GF-D8 (cell line): Measurements from ENCODE around the gene FBXO22.
"Not testable (repeated sequence)": the region's sequence is repeated elsewhere in the genome, so short reads cannot be mapped to it uniquely, and the experiment has no call there.

Experiments
- DNase-seq: peaks from one replicate; lab custom pipeline; 2025; lab: John Stamatoyannopoulos, UW

The FBXO22 gene

DNA sequence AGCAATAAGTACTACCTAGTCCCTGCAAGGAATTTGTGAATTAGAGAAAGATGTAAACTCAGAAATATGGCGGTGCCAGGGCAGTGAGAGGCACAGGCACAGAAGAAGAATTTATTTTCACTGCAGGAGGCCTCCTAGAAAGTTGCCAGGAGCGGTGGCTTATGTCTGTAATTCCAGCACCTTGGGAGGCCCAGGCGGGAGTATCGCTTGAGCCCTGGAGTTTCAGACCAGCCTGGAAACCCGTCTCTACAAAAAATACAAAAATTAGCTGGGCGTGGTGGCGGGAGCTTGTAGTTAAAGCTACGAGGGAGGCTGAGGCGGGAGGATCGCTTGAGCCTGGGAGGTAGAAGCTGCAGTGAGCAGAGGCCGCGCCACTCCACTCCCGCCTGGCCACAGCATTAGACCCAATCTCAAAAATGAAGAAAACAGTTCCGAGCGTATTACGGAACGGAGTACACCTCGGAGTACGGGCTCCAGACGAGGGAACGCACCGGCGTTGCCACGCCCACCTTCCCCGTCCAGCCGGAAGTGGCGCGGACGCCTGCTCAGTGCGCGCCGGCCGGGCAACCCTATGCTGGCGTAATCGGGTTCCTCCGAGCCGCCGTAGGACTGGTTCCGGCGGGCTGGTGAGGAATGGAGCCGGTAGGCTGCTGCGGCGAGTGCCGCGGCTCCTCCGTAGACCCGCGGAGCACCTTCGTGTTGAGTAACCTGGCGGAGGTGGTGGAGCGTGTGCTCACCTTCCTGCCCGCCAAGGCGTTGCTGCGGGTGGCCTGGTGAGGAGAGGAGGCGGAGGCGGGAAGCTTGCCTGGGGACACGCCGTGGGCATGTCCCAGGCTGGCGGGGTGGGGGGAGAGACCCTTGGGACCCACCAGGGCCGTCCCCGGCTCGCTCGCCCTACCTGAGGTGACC is at the start of gene FBXO22:
TSS of gene FBXO22 (plus strand) at position 548 of the 909 bp plus-strand sequence. CDS start at position 634, 86 bp downstream.
- DNase-seq: peak; percentile 73

DNA sequence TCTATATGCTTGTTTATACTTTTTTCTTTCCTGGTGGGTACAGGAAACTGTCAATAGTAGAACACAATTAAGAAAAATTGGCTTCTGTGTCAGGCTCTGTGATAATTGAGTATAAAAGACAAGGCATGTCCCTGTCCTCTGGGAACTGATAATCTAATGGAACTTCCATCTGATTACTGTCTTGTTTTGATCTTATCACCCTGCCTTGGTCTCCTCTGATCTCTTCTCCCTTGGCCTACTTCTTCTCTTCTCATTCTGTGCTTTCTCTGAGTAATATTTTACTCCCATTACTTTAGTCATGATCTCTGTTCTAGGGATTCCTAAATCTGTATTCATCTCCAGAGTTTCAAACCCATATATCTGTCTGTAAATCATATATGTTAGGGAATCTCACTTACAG is 45.8 kb upstream of the FBXO22 start:
- no peak for DNase-seq

DNA sequence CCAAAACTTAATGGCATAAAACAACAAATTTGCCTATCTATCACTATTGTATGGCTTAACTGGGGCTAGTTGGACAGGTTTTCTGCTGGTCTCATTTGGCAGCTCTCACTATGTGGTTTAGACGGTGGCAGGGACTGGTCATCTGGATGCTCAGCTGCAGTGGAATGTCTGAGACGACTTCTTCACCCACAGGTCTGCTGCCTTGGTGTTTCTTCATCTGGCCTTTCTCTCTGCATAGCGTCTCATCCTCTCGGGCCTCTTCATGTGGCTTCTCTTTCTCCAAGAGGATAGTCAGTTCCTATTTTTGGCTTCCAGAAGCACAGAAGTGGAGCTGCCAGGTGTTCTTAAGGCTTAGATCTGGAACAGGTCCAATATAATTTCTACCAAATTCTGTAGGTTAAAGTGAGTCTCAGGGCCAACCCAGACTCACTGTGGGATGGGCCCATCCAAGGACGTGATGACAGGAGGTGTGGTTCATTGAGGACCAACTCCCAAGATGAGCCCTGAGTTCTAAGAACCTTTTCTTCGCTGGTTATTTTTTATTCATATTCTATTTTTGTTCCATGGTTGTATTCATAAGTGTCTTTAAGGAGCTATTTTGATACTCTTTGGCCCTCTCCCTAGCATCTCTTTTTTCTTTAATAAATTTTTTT is 41.8 kb upstream of the FBXO22 start:
- DNase-seq: no peak

DNA sequence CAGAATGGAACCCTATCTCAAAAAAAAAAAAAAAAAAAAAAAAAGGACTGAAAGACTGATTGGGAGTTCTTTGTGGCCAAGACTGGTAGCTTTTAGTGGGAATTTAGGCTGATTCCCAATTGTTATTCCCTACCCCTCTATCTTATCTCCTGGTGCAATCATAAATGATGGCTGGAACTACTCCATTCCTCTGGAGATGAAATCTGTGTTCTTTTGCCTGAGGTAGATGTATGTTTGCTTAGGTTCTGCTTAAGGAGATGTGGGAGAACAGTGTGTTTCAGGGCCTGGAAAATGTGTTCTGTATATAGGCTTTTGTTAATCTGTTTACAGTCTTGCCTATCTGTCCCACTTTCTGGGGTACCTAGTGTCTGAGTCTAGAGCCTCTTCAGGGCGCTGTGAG is 40.9 kb upstream of the FBXO22 start:
- DNase-seq: no peak

DNA sequence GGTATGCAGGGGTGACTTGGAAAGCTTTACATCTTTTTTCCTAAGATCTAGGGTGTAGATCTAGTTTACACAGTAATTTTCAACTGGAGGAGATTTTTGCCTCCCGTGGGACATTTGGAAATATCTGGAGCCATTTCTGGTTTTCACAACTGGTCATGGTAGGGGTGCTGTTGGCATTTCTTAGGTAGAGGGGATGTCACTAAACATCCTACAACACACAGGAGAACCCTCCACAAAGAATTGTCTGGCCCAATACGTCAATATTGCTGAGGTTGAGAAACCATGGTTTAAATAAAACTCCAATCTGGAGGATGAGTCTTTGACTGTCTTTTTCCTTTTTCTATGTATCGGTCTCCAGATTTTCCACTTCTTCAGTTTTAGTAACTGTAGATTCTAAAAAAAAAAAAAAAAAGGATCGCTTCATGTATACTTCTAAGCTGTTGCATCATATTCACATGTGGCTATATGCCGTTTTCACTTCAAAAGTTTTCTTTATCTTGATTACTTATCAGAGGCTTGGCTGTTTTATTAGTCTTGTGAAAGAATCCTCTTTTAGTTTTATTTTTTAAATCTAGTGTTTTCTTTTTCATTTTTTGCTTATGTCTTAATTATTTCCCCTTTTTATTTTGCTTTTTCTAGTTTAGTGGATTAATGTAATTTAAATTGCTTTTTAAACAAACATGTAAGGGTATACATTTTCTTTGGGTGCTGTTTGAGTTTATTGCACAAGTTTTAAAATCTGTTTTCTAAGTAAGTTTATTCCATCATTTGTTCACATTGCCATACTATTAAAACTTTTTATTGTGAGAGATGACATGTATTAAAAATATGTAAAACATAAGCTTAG is 39.2 kb upstream of the FBXO22 start:
- DNase-seq: peak; percentile 50

DNA sequence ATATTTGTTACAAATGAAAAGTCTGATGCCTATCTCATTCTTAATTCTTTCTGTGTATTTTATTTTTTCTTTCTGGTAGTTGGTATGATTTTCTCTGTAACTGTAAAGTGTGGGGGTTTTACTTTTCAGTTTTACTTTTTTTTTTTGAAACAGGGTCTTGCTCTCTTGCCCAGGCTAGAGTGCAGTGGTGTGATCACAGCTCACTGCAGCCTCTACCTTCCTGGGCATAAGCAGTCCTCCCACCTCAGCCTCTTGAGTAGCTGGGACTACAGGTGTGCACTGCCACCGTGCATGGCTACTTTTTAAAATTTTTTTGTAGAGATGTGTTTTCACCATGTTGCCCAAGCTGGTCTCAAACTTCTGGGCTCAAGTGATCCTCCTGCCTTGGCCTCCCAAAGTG is 37.6 kb upstream of the FBXO22 start:
- DNase-seq: not testable (repeated sequence)

DNA sequence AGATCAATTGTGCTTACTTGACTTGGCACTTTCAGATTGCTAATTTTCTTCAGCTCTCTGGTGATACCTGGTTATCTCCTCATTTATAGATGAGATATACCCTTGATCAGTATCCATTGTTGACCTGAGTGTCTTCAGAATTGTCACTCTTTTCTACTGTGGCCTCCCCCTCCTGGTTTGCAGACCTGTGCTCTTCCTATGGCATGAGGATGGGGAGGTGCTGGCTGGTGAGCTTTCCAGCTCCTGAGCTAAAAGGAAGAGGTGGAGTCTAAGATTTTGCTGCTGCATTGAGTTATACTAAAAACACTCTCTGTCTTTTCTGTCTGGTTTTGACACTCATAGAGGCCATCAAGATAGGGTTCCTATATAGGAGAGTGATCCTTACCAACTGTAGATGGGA is 36.8 kb upstream of the FBXO22 start:
- DNase-seq: no peak

DNA sequence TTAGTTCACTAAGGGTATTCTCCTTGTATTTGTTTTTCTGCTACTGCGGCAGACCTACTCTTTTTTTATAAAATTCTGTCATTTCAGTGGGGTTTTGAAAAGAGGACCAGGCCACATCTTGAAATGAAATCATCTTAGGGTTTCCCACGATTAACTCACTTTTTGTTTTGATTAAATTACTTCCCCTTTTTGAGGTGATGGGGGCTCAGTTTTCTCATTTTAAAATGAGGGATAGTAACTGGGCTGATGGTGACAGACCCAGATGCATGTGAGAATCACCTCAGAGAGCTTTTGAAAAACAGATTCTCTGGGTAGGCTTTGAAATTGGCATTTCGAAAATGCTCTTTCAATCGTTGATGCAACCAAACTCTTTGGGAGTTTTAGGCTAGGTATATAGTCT is 36.2 kb upstream of the FBXO22 start:
- no peak for DNase-seq

DNA sequence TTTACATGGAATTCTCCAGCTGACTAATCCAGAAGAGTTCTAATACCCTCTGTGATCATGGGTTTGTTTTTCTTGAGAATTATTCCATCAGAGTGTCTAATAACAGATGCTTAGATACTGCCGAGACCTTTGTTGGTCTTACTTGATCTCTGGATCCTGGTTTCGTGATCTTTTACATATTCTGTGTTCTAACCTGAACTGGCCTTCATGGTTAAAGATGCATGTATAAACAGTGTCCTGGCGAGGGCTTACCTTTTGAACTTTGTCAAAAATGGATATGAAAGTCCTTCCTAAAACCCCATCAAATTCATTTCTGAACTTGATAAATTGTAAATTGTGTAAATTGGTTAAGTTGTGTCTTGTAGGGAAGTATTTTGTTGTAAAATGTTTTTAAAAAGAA is 35.7 kb upstream of the FBXO22 start:
- DNase-seq: no peak

DNA sequence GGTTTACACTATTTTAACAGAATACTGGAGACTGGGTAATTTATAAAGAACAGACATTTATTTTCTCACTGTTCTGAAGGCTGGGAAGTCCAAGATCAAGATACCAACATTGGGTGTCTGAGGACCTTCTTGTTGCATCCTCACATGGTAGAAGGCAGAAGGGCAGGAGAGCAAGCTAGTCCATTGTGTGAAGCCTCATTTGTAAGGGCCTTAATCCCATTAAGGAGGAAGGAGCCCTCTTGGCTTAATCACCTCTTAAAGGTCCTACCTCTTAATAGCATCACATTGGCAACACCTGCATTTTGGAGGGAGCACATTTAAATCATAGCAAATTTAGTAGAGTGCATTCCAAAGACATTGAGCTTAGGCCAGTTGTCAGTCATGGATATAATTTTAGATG is 34.2 kb upstream of the FBXO22 start:
- no peak for DNase-seq

DNA sequence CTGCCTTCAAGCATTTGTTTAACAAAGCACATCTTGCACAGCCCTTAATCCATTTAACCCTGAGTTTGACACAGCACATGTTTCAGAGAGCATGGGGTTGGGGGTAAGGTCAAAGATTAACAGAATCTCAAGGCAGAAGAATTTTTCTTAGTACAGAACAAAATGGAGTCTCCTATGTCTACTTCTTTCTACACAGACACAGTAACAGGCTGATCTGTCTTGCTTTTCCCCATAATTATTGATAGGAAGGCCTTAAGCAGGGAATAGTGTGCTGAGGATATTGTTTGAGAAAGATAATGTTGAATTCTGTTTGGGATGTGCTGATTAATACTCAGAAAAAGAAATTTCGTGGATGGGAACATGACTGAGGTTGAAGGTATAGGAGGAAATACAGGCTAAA is 32.1 kb upstream of the FBXO22 start:
- not testable (repeated sequence) for DNase-seq

DNA sequence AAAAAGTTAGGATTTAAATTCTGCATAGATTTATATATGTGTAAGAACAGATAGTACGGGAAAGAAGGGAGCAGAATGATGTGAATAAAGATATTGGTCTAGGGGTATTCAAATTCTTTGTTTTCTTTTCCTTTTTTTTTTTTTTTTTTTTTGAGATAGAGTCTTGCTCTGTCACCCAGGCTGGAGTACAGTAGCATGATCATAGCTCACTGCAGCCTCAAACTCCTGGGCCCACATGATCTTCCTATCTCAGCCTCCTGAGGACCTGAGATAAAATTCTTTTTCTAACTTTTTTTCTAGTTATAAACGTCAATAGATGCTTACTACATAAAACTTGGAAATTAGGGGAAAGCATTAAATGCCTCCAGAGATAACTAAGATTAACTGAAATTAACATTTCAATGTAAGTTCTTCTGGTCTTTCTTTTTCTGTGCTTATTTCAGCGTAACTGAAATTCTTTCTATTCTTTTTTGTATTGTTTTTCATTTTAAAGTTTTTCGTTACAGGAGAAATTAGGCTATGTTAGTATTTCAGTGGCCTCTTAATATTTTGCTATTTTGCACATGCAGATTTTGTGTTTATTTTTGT is 31.2 kb upstream of the FBXO22 start:
- DNase-seq: no peak

DNA sequence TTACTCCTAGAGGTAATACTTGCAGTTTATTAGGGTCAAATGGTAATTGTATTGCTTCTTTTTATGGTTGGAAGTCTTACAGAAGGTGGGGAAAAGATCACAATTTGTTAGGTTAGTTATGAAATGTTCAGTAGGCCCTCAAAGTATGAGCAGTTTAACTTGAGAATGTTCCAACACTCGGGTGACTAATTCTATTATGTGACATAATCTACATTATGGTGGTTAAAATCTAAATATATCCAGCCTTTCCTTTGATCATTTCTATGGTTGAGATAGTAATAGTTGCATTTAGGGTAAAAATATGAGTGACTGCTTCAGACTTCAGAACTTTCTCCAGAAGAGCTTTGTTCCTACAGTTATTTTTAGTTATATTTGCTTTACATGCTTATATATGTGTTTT is 19.6 kb upstream of the FBXO22 start:
- no peak for DNase-seq

DNA sequence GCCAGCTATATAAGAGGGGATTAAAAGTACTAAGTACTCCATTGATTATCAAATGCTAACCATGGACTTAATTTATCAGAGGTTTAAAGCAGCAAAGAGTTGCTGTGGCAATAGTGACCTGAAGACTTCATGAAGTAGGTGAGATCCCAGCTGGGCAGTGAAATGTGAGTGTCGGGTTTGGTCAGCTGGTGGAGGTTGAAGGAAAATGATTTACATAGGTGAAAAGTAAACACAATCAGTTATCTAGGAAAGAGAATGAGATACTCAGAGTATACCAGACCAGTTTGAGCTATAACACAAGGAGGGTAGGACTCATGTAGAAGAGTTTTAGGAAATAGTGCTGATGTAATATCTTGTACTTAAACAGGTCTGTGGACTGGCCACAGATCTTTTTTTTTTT is 16.5 kb upstream of the FBXO22 start:
- DNase-seq: no peak

DNA sequence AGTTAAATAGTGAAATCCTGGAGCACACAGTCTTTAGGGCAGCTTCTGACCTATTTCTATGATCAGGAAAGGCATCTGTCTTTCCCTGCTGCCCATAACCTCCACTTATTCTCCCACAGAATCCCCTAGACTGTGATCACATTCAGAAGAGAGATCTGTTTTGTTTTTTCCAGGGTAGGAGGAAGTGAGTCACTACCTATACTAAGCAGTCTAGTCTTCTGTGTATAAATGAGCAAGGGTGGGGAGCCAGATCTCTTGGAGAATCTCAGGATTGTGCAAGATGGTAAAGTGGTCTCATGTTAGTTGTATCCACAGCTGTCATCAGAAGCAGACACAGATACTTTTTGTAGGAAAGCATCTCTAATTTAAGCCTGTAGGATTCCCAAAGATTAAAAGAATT is 11.8 kb upstream of the FBXO22 start:
- peak; percentile 34 for DNase-seq

DNA sequence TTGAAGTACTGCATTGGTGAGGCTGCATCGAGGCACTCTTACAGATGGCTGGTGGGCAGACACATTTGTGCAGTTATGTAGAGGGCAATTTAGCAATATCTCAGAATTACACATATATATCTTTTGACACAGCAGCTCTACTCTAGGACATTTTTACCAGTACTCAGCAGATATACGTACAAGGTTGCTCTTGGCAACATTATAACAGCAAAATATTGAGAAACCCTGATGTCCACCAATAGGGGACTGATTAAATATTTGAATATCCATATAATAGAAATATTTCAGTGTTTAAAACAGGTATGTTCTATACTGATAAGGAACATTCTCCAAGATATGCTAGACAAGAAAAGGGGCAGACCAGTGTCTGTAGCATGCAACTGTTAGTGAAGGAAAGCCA is 7.9 kb upstream of the FBXO22 start:
- DNase-seq: no peak

DNA sequence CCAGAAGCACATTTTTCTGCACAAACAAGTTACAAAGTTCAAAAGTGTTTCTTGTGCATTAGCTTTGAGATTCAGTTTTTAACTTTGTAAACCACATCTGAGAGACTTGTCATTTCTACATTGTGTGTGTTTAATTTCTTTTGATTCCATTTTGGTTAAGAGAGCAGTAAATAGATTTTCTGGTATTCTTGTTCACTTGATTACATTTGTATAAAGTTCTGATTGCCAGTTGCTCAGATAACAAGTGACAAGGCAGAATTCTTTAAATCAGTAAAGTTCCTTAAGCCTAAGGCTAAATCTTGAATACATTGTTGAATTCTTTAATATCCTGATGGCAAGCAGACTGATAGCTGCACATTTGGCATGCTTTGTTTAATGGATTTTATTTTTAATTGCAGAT is 3.1 kb upstream of the FBXO22 start:
- no peak for DNase-seq

DNA sequence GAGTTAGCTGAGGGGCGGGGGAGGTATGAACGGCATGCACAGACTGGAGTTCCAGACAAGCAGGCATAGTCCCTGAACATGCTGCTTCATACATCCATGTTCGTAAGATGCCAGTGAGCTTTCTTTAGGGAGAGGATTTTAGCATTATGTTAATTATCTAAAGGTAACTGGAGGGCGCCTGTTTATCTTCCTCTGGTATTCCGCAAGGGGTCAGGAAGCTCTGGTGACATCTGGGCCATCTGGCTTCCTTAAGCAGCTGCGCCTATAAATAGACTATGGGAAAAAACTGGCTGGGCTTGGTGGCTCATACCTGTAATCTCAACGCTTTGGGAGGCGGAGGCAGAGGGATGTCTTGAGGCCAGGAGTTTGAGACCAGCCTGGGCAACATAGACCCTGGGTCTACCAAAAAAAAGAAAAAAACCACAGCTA is 1.5 kb upstream of the FBXO22 start:
- peak; percentile 82 for DNase-seq

DNA sequence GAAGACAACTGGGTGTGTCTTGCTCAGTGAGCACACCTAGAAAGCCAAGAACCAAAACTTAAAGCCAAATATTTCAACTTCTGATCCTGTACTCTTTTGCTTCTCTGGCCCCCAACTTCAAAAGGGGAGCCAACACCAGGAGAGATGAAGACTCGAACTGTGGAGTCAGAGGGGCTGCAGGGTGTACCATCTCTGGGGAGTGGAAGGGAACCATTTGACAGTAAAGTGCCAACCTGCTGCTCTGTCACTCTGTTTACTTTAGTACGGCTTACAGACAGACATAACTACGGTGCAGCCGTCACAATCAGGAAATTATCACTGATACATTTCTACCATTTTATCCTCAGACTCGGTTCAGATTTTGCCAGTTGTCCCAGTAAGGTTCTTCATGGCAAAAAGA is 1.6 kb downstream of the FBXO22 start:
- no peak for DNase-seq

DNA sequence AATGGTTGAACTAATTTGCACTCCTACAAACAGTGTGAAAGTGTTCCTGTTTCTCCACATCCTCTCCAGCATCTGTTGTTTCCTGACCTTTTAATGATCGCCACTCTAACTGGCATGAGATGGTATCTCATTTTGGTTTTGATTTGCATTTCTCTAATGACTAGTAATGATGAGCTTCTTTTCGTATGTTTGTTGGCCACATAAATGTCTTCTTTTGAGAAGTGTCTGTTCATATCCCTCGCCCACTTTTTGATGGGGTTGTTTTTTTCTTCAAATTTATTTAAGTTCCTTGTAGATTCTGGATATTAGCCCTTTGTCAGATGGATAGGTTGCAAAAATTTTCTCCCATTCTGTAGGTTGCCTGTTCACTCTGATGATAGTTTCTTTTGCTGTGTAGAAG is 6.7 kb downstream of the FBXO22 start:
- not testable (repeated sequence) for DNase-seq

DNA sequence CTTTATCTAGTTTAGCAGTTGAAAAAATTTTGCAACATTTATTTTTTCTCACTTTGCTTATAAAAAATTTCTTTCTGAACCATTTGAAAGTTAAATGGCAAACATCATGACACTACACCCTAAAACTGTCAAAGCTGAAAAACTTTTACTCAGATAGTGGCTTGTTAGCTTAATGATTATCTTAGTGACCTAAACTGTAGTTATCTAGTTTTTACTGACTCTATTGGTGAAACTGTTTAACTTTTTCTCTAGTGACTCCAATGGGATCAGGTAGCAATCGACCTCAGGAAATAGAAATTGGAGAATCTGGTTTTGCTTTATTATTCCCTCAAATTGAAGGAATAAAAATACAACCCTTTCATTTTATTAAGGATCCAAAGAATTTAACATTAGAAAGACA is 13.3 kb downstream of the FBXO22 start:
- no peak for DNase-seq

DNA sequence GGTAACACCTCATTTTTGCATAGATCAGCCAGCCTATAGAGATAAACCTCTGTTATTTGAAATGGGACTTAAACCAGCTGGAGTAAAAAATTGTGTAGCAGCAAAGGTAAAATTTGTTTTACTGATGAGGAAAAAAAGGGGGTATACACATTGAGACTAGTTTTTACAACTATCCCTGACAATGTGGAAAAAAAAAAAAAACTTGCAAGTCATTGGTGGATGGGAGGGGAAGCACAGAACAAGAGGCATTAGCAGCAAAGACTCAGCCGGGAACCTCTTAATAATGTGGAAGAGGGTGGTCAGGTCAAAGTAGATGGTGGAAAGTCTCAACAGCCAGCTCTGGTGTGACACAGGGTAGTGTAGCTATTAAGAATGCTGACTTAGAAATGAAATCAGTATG is 14.5 kb downstream of the FBXO22 start:
- no peak for DNase-seq
